Breast epithelium (tissue), 3 donors: ENCODE measurements around the gene CEACAM8.

ENCODE experiments used
- POLR2AphosphoS5 ChIP-seq, 3 donors: sonication (generic); formaldehyde crosslinking; IDR thresholded peaks; one replicate each; pipeline ENCODE4 v1.6.1; 2017; ENCODE audit warnings: antibody characterized with exemption in 3 of 3
- TF ChIP-seq, protein P1 (sequence below), 3 donors: fragments of 450-650 bp; IDR thresholded peaks; one replicate each; pipeline ENCODE4 v1.5.1; 2016 to 2017; ENCODE audit warnings: antibody characterized with exemption in 3 of 3, mild to moderate bottlenecking in 3 of 3, moderate library complexity in 3 of 3

- no peak for TF ChIP-seq POLR2AphosphoS5 (IDR thresholded peaks at IDR 0.05)
- TF ChIP-seq, protein P1, sequence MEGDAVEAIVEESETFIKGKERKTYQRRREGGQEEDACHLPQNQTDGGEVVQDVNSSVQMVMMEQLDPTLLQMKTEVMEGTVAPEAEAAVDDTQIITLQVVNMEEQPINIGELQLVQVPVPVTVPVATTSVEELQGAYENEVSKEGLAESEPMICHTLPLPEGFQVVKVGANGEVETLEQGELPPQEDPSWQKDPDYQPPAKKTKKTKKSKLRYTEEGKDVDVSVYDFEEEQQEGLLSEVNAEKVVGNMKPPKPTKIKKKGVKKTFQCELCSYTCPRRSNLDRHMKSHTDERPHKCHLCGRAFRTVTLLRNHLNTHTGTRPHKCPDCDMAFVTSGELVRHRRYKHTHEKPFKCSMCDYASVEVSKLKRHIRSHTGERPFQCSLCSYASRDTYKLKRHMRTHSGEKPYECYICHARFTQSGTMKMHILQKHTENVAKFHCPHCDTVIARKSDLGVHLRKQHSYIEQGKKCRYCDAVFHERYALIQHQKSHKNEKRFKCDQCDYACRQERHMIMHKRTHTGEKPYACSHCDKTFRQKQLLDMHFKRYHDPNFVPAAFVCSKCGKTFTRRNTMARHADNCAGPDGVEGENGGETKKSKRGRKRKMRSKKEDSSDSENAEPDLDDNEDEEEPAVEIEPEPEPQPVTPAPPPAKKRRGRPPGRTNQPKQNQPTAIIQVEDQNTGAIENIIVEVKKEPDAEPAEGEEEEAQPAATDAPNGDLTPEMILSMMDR (IDR thresholded peaks at IDR 0.05), result no peak
Observed at GRCh38 chr19:42561512-42561911, 33.2 kb downstream of the CEACAM8 start.
